ENCODE measurements around the gene LCP2. TPM values are rescaled to one million over a fixed set of nuclear protein-coding genes. Genes with fewer than 3 reads are reported as not detected.

Gene LCP2
- total and polyA plus RNA-seq, 2 donors from 2014 or later, result 4.6 to 48.8 TPM

- TF ChIP-seq CTCF (IDR thresholded peaks at IDR 0.05; ENCODE audit: borderline replicate concordance, extremely low read depth, insufficient read depth), result no peak
- no peak overlapping the region for H3K4me3 ChIP-seq (ENCODE audit: low read length in 3 of 3)
- H3K36me3 ChIP-seq (ENCODE audit: control insufficient read depth in 2 of 3, insufficient read depth in 3 of 3, low read length in 3 of 3), result no peaks in the 10 kb centered on the region
- DNase-seq, result no peak
- intact Hi-C loops (cut with DNase I), result no loop called here
- H3K4me1 ChIP-seq (ENCODE audit: control insufficient read depth in 2 of 3, insufficient read depth in 2 of 3, low read depth in 1 of 3, low read length in 3 of 3), result no peaks in the 10 kb centered on the region
- no peak for FAIRE-seq
- no peak overlapping the region for H3K9ac ChIP-seq (ENCODE audit: low read length in 3 of 3)
- no peaks in the 10 kb centered on the region for H3K27me3 ChIP-seq (ENCODE audit: control insufficient read depth, insufficient read depth, low read length)
- H3K9me3 ChIP-seq (ENCODE audit: control insufficient read depth in 2 of 3, insufficient read depth in 1 of 3, low read length in 3 of 3), result no peaks in the 10 kb centered on the region
- H3K27ac ChIP-seq (ENCODE audit: low read depth in 2 of 2, low read length in 2 of 2), result no peak overlapping the region
Observed at GRCh38 chr5:170204202-170204601, 93.4 kb downstream of the LCP2 start.

GRCh38 chr5:170202117-170202516 is 95.5 kb downstream of the LCP2 start:
- FAIRE-seq, result no peak
- DNase-seq, result peak in 1 of 5 donors; percentile 29
- no peaks in the 10 kb centered on the region for H3K36me3 ChIP-seq (ENCODE audit: control insufficient read depth in 2 of 3, insufficient read depth in 3 of 3, low read length in 3 of 3)
- H3K9ac ChIP-seq (ENCODE audit: low read length in 3 of 3), result no peak overlapping the region
- H3K9me3 ChIP-seq (ENCODE audit: control insufficient read depth in 2 of 3, insufficient read depth in 1 of 3, low read length in 3 of 3), result no peaks in the 10 kb centered on the region
- no peak for TF ChIP-seq CTCF (IDR thresholded peaks at IDR 0.05; ENCODE audit: borderline replicate concordance, extremely low read depth, insufficient read depth)
- H3K27me3 ChIP-seq (ENCODE audit: control insufficient read depth, insufficient read depth, low read length), result no peaks in the 10 kb centered on the region
- no peak overlapping the region for H3K27ac ChIP-seq (ENCODE audit: low read depth in 2 of 2, low read length in 2 of 2)
- H3K4me3 ChIP-seq (ENCODE audit: low read length in 3 of 3), result no peak overlapping the region
- intact Hi-C loops (cut with DNase I), result no loop called here
- H3K4me1 ChIP-seq (ENCODE audit: control insufficient read depth in 2 of 3, insufficient read depth in 2 of 3, low read depth in 1 of 3, low read length in 3 of 3), result no peaks in the 10 kb centered on the region

GRCh38 chr5:170201311-170201710 is 96.3 kb downstream of the LCP2 start:
- intact Hi-C loops (cut with DNase I), result no loop called here
- FAIRE-seq, result no peak
- Histone ChIP-seq H3K36me3 (ENCODE audit: control insufficient read depth in 2 of 3, insufficient read depth in 3 of 3, low read length in 3 of 3) (no peaks in the 10 kb centered on the region), H3K9ac (ENCODE audit: low read length in 3 of 3) (no peak overlapping the region), H3K4me1 (ENCODE audit: control insufficient read depth in 2 of 3, insufficient read depth in 2 of 3, low read depth in 1 of 3, low read length in 3 of 3) (no peaks in the 10 kb centered on the region), H3K4me3 (ENCODE audit: low read length in 3 of 3) (no peak overlapping the region), H3K27me3 (ENCODE audit: control insufficient read depth, insufficient read depth, low read length) (no peaks in the 10 kb centered on the region), H3K27ac (ENCODE audit: low read depth in 2 of 2, low read length in 2 of 2) (no peak overlapping the region), H3K9me3 (ENCODE audit: control insufficient read depth in 2 of 3, insufficient read depth in 1 of 3, low read length in 3 of 3) (no peaks in the 10 kb centered on the region)
- no peak for DNase-seq
- TF ChIP-seq CTCF (IDR thresholded peaks at IDR 0.05; ENCODE audit: borderline replicate concordance, extremely low read depth, insufficient read depth), result no peak

- no peak overlapping the region for H3K4me3 ChIP-seq (ENCODE audit: low read length in 3 of 3)
- H3K9ac ChIP-seq (ENCODE audit: low read length in 3 of 3), result no peak overlapping the region
- DNase-seq (no peak), FAIRE-seq (no peak)
- H3K36me3 ChIP-seq (ENCODE audit: control insufficient read depth in 2 of 3, insufficient read depth in 3 of 3, low read length in 3 of 3), result no peaks in the 10 kb centered on the region
- no peak overlapping the region for H3K27ac ChIP-seq (ENCODE audit: low read depth in 2 of 2, low read length in 2 of 2)
- H3K4me1 ChIP-seq (ENCODE audit: control insufficient read depth in 2 of 3, insufficient read depth in 2 of 3, low read depth in 1 of 3, low read length in 3 of 3), result no peaks in the 10 kb centered on the region
- intact Hi-C loops (cut with DNase I), result no loop called here
- TF ChIP-seq CTCF (IDR thresholded peaks at IDR 0.05; ENCODE audit: borderline replicate concordance, extremely low read depth, insufficient read depth), result no peak
- no peaks in the 10 kb centered on the region for H3K9me3 ChIP-seq (ENCODE audit: control insufficient read depth in 2 of 3, insufficient read depth in 1 of 3, low read length in 3 of 3)
- no peaks in the 10 kb centered on the region for H3K27me3 ChIP-seq (ENCODE audit: control insufficient read depth, insufficient read depth, low read length)
Observed at GRCh38 chr5:170200876-170201275, 96.7 kb downstream of the LCP2 start.

All from kidney (tissue), 14 donors.